Activated CD8-positive, alpha-beta T cell treated with anti-CD3 and anti-CD28 coated beads, Interleukin-2, amount 10 ng/mL, durations not matched to agents 7 days and 5 days (primary cell): Measurements from ENCODE around the gene RNU6-9. TPM values are rescaled to one million over a fixed set of nuclear protein-coding genes. Genes with fewer than 3 reads are reported as not detected.

Experiments used
- ATAC-seq: fragments of 150-1000 bp; cut with Tn5 transposase; one replicate; pipeline ENCODE4 v1.10.0; 2021; ENCODE audit warnings: moderate library complexity
- CTCF ChIA-PET: fragments of 350-600 bp; sonication (Branson Sonifier 250); formaldehyde crosslinking; loops from one replicate; lab custom pipeline; 2021; ENCODE audit warnings: antibody characterized with exemption; lab: Charles Lee
- POLR2A ChIA-PET: fragments of 350-600 bp; sonication (Branson Sonifier 250); formaldehyde crosslinking; loops from one replicate; lab custom pipeline; 2021; ENCODE audit warnings: antibody characterized with exemption; lab: Charles Lee
- DNase-seq: peaks from one replicate; pipeline ENCODE4 v3.0.0-alpha.2; 2020
- H3K27ac Mint-ChIP-seq: one replicate; pipeline ENCODE4 v1.8.0; 2021; ENCODE audit warnings: mild to moderate bottlenecking, mixed read lengths
- H3K27me3 Mint-ChIP-seq: one replicate; pipeline ENCODE4 v1.8.0; 2021; ENCODE audit warnings: low read depth, mixed read lengths
- H3K36me3 Mint-ChIP-seq: one replicate; pipeline ENCODE4 v1.8.0; 2021; ENCODE audit warnings: low read depth, mixed read lengths
- H3K4me1 Mint-ChIP-seq: one replicate; pipeline ENCODE4 v1.8.0; 2021; ENCODE audit warnings: low read depth, mixed read lengths
- H3K4me3 Mint-ChIP-seq: one replicate; pipeline ENCODE4 v1.8.0; 2021; ENCODE audit warnings: mild to moderate bottlenecking, mixed read lengths
- H3K9me3 Mint-ChIP-seq: one replicate; pipeline ENCODE4 v1.8.0; 2022; ENCODE audit warnings: mixed read lengths; ENCODE audit not compliant: insufficient read depth
- total RNA-seq, 2 experiments: library from RNA; stranded (reverse); gene quantifications; one replicate each; pipeline ENCODE4 v1.2.3, GENCODE V29; 2021

Gene RNU6-9
- total RNA-seq, 2 experiments from 2014 or later, result not detected

DNA sequence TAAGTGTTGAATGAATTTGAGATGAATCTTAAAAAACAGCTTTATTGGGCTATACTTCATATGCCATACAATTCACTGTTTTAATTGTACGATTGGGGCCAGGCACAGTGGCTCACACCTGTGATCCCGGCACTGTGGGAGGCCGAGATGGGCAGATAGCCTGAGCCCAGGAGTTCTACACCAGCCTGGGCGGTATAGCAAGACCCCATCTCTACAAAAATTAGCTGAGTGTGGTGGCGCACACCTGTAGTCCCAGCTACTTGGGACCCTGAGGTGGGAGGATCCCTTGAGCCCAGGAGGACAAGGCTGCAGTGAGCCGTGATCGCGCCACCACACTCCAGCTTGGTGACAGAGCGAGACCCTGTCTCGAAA is 42.9 kb downstream of the RNU6-9 start:
- Mint-ChIP-seq H3K9me3 (no peaks in the 10 kb centered on the region), H3K27me3 (peaks cover 7% of the 10 kb centered on the region), H3K27ac (no peak overlapping the region), H3K4me3 (no peak overlapping the region), H3K36me3 (peaks cover 31% of the 10 kb centered on the region), H3K4me1 (peaks cover 51% of the 10 kb centered on the region)
- POLR2A ChIA-PET, result no interaction called here
- no peak for ATAC-seq
- no peak for DNase-seq
- CTCF ChIA-PET, result interaction anchor here (0.8 kb wide), 1 partner anchor 48 kb away, joined by 3 read pairs; the partner anchor contains the start of gene WDR18

DNA sequence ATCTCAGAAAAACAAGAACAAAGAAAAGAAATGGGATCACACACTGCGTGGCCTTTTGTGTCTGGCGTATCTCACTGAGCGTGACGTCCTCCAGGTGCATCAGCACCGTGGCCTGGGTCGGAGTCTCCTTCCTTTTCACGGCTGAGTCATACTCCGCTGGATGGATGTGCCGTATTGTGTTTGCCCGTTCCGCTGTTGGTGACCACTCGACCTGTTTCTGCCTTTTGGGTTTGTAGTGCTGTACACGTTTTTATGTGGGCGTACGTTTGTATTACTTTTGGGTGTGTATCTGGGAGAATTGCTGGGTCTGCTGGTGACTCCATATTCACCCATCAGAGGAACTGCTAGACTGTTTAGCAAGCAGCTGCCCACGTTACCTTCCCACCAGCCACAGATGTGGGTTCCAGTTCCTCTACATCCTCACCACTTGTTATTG is 44.0 kb downstream of the RNU6-9 start:
- DNase-seq (peak; percentile 86), ATAC-seq (peak; percentile 57)
- H3K9me3 Mint-ChIP-seq, result no peaks in the 10 kb centered on the region
- peaks cover 52% of the 10 kb centered on the region for H3K4me1 Mint-ChIP-seq
- H3K4me3 Mint-ChIP-seq, result no peak overlapping the region
- peaks cover 13% of the 10 kb centered on the region for H3K27me3 Mint-ChIP-seq
- peak overlapping the region; percentile 28 for H3K27ac Mint-ChIP-seq
- ChIA-PET POLR2A (interaction anchor here (0.5 kb wide), 1 partner anchor 44 kb away, joined by 4 read pairs; the partner anchor contains the start of genes MED16 and RNU6-9), CTCF (no interaction called here)
- peaks cover 30% of the 10 kb centered on the region for H3K36me3 Mint-ChIP-seq

DNA sequence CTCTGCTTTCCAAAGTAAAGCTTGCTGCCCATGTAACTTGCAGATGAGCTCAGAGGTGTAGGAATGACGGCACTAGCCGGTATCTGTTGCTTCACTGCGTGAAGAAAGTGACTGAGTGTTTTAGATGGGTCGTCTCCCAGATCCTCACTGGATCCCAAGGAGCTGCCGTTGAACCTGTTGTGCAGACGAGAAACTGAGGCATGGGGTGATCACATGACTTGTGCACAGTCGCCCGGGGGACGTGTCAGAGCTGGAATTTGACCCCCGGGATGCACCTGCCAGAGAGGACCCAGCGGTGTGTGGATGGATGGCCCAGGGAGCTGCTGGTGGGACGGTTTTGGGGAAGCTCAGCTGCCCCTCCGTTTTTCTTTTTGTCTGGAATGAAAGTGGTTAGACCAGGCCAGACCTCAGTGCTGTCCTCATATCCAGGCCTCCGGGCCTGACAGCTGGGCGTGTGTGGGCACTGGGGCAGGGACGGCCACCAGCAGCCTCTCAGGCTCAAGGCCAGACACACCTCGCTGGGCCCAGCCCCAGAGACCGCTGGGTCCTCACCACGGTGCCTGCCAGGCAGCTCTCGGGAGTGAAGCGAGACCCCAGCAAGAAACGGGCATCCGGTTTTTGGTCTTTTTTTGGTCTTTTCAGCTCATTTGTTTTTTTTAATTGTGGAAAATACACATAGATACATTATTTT is 45.1 kb downstream of the RNU6-9 start:
- H3K4me3 Mint-ChIP-seq, result no peak overlapping the region
- no peak for DNase-seq
- ChIA-PET CTCF (interaction anchor here (0.9 to 1.2 kb wide), 3 partner anchors 32 to 75 kb away, joined by 4 read pairs; partner anchors contain the start of gene WDR18), POLR2A (interaction anchor here (0.7 kb wide), 1 partner anchor 59 kb away, joined by 6 read pairs; no protein-coding TSS in a partner anchor)
- H3K4me1 Mint-ChIP-seq, result peaks cover 43% of the 10 kb centered on the region
- no peak for ATAC-seq
- H3K27ac Mint-ChIP-seq, result no peak overlapping the region
- H3K9me3 Mint-ChIP-seq, result no peaks in the 10 kb centered on the region
- peaks cover 33% of the 10 kb centered on the region for H3K36me3 Mint-ChIP-seq
- H3K27me3 Mint-ChIP-seq, result peaks cover 13% of the 10 kb centered on the region

DNA sequence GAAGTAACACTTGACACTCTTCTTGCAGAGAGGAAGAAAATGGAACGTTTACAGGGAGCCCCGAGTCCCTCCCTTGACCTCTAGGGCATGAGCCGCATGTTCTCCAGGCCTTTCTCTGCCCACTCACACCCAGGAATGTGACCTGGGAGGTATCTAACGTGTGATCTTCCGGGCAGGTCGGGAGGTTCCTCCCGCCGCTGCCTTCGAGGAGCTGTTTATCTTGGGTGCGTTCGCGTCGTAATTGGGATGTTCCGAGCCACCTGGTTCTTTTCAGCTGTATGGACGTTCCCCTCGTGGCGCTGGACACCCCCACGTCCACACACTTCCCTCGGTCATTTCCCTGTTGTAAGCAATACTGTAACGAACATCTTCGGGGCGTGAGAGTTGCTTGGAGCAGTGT is 46.2 kb downstream of the RNU6-9 start:
- Mint-ChIP-seq H3K4me3 (no peak overlapping the region), H3K9me3 (no peaks in the 10 kb centered on the region)

DNA sequence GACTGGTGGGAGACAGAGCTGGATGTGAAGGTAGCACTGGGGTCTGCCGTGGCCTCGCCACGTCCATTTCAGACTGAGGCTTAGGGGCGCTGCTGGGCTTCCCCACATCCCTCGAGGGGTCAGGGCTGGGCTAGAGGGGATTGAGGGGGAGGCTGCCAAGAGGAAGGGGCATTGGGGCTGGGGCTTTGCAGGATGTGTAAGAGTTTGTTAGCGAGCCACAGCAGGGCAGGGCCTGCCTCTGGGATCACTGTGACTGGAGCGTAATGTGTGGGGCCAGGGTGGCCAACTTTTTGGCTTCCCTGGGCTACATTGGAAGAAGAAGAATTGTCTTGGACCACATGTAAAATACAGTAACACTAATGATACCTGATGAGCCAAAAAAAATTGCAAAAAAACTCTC is 46.6 kb downstream of the RNU6-9 start:
- Mint-ChIP-seq H3K27ac (no peak overlapping the region), H3K27me3 (peaks cover 13% of the 10 kb centered on the region), H3K4me1 (peaks cover 39% of the 10 kb centered on the region), H3K36me3 (peaks cover 33% of the 10 kb centered on the region), H3K4me3 (peak overlapping the region; percentile 48), H3K9me3 (no peaks in the 10 kb centered on the region)
- ChIA-PET POLR2A (no interaction called here), CTCF (interaction anchor here (1.3 kb wide), 1 partner anchor 44 kb away, joined by 3 read pairs; the partner anchor contains the start of gene WDR18)
- no peak for ATAC-seq
- no peak for DNase-seq

More for the DNA sequence above, 46.2 kb downstream of the RNU6-9 start:
- ChIA-PET CTCF (interaction anchor here (1.3 kb wide), 1 partner anchor 45 kb away, joined by 3 read pairs; the partner anchor contains the start of gene WDR18), POLR2A (interaction anchor here (0.7 kb wide), 1 partner anchor 58 kb away, joined by 6 read pairs; no protein-coding TSS in a partner anchor)
- ATAC-seq, result no peak
- peaks cover 13% of the 10 kb centered on the region for H3K27me3 Mint-ChIP-seq
- H3K36me3 Mint-ChIP-seq, result peaks cover 33% of the 10 kb centered on the region
- no peak for DNase-seq
- H3K27ac Mint-ChIP-seq, result no peak overlapping the region
- H3K4me1 Mint-ChIP-seq, result peaks cover 41% of the 10 kb centered on the region

DNA sequence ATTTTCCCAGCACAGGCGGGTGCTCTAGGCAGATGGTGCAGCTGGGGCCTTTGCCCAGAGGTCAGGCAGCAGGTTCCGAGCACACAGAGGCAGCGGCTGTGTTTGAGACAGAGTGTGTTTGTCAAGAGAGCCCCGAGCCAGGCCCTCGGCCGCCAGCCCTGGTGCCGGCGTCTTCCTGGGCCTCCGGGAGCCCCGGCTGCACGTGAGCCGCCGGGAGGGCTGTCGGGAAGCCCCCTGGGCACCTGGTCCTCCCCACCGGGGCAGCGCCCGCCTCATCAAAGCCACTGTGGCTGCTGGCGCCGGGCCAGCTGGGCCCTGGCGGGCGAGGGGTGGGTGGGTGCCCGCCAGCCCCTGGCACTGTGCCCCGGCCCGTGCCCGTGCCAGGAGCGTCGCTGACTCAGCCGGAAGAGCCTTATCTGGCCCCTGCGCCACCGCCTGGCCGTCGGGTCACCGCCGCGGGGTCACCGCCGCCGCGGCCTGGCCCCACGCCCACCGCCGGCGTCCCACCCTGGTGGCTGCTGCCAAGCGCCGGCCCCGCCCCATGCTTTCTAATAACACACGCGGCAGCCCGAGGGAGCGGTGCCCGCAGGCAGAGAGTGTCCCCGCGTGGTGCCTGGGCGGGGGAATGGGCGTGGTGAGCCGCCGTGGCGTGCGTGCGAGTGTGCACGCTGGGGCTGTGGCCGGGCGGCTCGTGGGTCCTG is 47.5 kb downstream of the RNU6-9 start:
- H3K27ac Mint-ChIP-seq, result no peak overlapping the region
- POLR2A ChIA-PET, result no interaction called here
- peaks cover 13% of the 10 kb centered on the region for H3K27me3 Mint-ChIP-seq
- ATAC-seq, result peak; percentile 67
- peak overlapping the region; percentile 57 for H3K4me3 Mint-ChIP-seq
- CTCF ChIA-PET, result interaction anchor here (1.3 kb wide), 1 partner anchor 43 kb away, joined by 3 read pairs; the partner anchor contains the start of gene WDR18
- no peaks in the 10 kb centered on the region for H3K9me3 Mint-ChIP-seq
- peak; percentile 63 for DNase-seq
- peaks cover 39% of the 10 kb centered on the region for H3K4me1 Mint-ChIP-seq
- peaks cover 29% of the 10 kb centered on the region for H3K36me3 Mint-ChIP-seq

DNA sequence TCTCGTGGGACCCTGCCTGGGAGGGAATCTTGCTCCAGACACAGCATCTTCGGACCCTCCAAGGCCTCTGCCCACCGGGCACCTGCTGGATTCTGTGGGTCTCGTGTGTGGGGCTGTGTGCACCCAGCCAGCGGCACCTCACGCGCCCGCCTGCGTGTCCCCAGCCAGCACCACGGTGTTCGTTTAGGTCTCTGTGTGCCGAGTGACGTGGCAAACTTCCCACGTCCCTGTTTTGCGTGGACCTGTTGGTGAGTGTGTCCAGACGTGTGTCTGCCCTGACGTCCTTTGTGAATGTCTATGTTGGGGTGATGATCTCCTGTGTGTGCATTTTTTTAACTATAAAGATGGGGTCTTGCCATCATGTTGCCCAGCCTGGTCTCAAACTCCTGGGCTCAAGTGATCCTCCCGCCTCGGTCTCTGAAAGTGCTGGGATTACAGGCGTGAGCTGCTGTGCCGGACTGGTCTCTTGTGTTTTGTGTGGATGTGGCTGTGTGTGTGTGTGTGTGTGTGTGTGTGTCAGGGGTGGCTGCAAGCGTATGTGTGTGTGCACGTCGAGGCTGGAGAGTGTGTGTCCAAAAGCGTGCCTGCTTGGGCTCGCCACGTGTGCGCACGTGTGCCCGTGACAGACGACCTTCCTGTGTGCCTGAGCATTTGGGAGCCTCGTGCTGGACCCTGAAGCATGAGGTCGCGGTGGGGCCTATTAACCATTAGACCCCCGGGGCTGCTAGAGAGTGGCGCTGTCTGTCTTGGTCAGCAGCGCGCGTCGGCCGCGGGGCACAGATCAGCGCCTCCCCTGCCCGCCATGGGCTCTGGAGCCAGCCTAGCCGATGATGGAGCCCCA is 48.2 kb downstream of the RNU6-9 start:
- Mint-ChIP-seq H3K4me1 (peaks cover 38% of the 10 kb centered on the region), H3K27me3 (peaks cover 13% of the 10 kb centered on the region), H3K27ac (peak overlapping the region; percentile 39), H3K9me3 (no peaks in the 10 kb centered on the region), H3K4me3 (peak overlapping the region; percentile 57), H3K36me3 (peaks cover 26% of the 10 kb centered on the region)
- ATAC-seq (no peak), DNase-seq (no peak)
- POLR2A ChIA-PET, result interaction anchor here (0.6 kb wide), 1 partner anchor 87 kb away, joined by 3 read pairs; no protein-coding TSS in a partner anchor
- CTCF ChIA-PET, result no interaction called here

DNA sequence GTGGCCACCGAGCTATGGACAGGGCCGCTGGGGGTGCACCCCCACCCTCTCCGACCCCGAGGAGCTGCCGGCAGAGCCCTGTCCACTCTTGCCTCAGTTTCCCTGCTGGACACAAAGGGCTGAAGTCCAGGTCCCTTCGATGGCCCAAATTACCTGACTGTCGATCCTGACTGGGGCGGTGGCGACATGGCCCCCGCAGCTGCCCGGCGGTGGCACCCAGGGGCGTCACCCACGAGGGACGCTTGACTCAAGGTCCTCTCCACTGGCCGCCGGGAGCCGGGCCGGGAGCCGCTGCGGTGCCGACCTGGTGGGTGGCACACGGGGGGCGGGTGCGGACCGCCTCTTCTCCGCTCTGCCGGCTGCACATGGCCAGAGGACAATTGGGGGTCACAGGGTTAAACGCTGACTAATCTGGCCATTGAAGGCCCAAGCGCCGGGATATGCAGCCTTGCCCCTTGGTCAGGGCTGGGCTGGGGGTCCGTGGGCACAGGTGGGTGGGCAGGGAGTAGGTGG is 48.9 kb downstream of the RNU6-9 start:
- Mint-ChIP-seq H3K36me3 (peaks cover 24% of the 10 kb centered on the region), H3K27ac (no peak overlapping the region), H3K4me3 (no peak overlapping the region), H3K4me1 (peaks cover 32% of the 10 kb centered on the region), H3K9me3 (no peaks in the 10 kb centered on the region), H3K27me3 (peaks cover 13% of the 10 kb centered on the region)
- DNase-seq (no peak), ATAC-seq (no peak)
- CTCF ChIA-PET, result interaction anchor here (1.7 kb wide), 1 partner anchor 19 kb away, joined by 4 read pairs; no protein-coding TSS in a partner anchor
- POLR2A ChIA-PET, result interaction anchor here (0.6 kb wide), 1 partner anchor 86 kb away, joined by 3 read pairs; no protein-coding TSS in a partner anchor

Other genes with a start within 250 kb of the RNU6-9 start
- gene RNF126, start 230.3 kb upstream of the RNU6-9 start, total RNA-seq, result 10 to 100 TPM; 71.3 to 78.4 TPM
- 1 to 10 TPM; 2.2 to 3.0 TPM for gene FSTL3, start 217.1 kb upstream of the RNU6-9 start, total RNA-seq
- gene PRSS57, start 198.0 kb upstream of the RNU6-9 start, total RNA-seq, result not detected
- not detected for gene PALM, start 184.5 kb upstream of the RNU6-9 start, total RNA-seq
- not detected for gene MISP, start 142.4 kb upstream of the RNU6-9 start, total RNA-seq
- gene PTBP1, start 96.0 kb upstream of the RNU6-9 start, total RNA-seq, result 100 to 1,000 TPM; 524 to 526 TPM
- not detected for gene PLPPR3, start 71.5 kb upstream of the RNU6-9 start, total RNA-seq
- not detected for gene AZU1, start 65.6 kb upstream of the RNU6-9 start, total RNA-seq
- gene PRTN3, start 52.5 kb upstream of the RNU6-9 start, total RNA-seq, result not detected
- not detected for gene ELANE, start 41.2 kb upstream of the RNU6-9 start, total RNA-seq
- 1 to 10 TPM; 2.1 to 2.2 TPM for gene CFD, start 33.8 kb upstream of the RNU6-9 start, total RNA-seq
- gene MED16, start 297 bp upstream of the RNU6-9 start, total RNA-seq, result 10 to 100 TPM; 55.9 to 60.4 TPM
- 10 to 100 TPM; 75.9 to 76.7 TPM for gene R3HDM4, start 19.7 kb downstream of the RNU6-9 start, total RNA-seq
- 1 to 10 TPM in 1 of 2 experiments, under 1 TPM in 1; 0.55 to 1.1 TPM for gene KISS1R, start 23.8 kb downstream of the RNU6-9 start, total RNA-seq
- 10 to 100 TPM; 26.7 to 27.7 TPM for gene ARID3A, start 32.6 kb downstream of the RNU6-9 start, total RNA-seq
- gene WDR18, start 90.9 kb downstream of the RNU6-9 start, total RNA-seq, result 10 to 100 TPM; 51.5 to 53.0 TPM
- not detected for gene GRIN3B, start 106.9 kb downstream of the RNU6-9 start, total RNA-seq
- gene TMEM259, start 127.6 kb downstream of the RNU6-9 start, total RNA-seq, result 100 to 1,000 TPM; 153 to 160 TPM
- not detected for gene RNU6-2, start 128.0 kb downstream of the RNU6-9 start, total RNA-seq
- 100 to 1,000 TPM; 417 to 455 TPM for gene CNN2, start 133.1 kb downstream of the RNU6-9 start, total RNA-seq
- gene ABCA7, start 146.6 kb downstream of the RNU6-9 start, total RNA-seq, result 10 to 100 TPM; 76.6 to 77.5 TPM
- 100 to 1,000 TPM; 433 to 445 TPM for gene ARHGAP45, start 173.7 kb downstream of the RNU6-9 start, total RNA-seq
- 100 to 1,000 TPM; 176 to 177 TPM for gene POLR2E, start 201.9 kb downstream of the RNU6-9 start, total RNA-seq
- gene GPX4, start 210.5 kb downstream of the RNU6-9 start, total RNA-seq, result 100 to 1,000 TPM; 174 to 177 TPM